GM10847 (cell line): ENCODE measurements around the gene ZNF880.

Source experiments
- POLR2A ChIP-seq: IDR thresholded peaks from 2 replicates; pipeline ENCODE4 v1.6.1; 2011; ENCODE audit not compliant: insufficient read length; ENCODE audit errors: extremely low read depth

Gene ZNF880

DNA sequence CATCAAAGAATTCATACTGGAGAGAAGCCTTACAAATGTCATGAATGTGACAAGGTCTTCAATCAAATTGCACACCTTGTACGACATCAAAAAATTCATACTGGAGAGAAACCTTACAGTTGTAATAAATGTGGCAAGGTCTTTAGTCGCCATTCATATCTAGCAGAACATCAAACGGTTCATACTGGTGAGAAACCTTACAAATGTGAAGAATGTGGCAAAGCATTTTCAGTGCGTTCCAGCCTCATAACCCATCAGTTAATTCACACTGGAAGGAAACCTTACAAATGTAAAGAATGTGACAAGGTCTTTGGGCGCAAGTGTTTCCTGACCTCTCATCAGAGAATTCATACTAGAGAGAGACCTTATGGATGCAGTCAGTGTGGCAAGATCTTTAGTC lies 46.0 kb downstream of the ZNF880 start:
- TF ChIP-seq POLR2A, result no peak

DNA sequence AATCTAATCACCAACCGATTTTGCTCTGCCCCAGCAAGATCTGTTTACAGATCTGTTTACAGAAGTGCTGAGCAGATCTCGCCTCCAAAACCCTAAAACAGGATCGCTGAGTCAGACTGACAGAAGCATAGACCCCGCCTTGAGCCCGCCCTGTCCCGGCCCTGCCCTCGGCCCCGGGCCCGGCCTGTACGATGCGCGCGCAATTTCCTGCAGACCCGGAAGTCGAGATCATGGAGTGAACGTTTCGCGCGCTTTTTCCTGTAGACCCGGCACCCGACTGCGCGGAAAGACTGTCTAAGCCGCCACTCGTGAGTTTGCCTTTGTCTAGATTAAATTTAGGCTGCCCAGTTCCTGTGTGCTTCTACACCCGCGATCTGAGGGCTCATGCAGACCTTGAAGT lies 59.2 kb downstream of the ZNF880 start, which contains the start of gene ZNF534:
TSS of gene ZNF534 (plus strand) at position 212 of the 400 bp plus-strand sequence. CDS start 2,327 bp downstream, outside the sequence.
- no peak for TF ChIP-seq POLR2A
